Skeletal muscle satellite cell (primary cell): ENCODE measurements around the gene USPL1.
"Not testable (repeated sequence)": the region's sequence is repeated elsewhere in the genome, so short reads cannot be mapped to it uniquely, and the experiment has no call there.

Experiments
- H3K27me3 ChIP-seq: 2 replicates; pipeline ENCODE4 v1.7.0; 2013; ENCODE audit warnings: low read length; ENCODE audit not compliant: control insufficient read depth, insufficient read depth
- H3K36me3 ChIP-seq: 2 replicates; pipeline ENCODE4 v1.7.0; 2013; ENCODE audit warnings: mild to moderate bottlenecking, control low read depth, low read length; ENCODE audit not compliant: insufficient read depth
- H3K4me1 ChIP-seq: 2 replicates; pipeline ENCODE4 v1.7.0; 2013; ENCODE audit warnings: low read length; ENCODE audit not compliant: control insufficient read depth, insufficient read depth
- H3K4me2 ChIP-seq: 2 replicates; pipeline ENCODE4 v1.7.0; 2013; ENCODE audit warnings: mild to moderate bottlenecking, low read length
- H3K4me3 ChIP-seq: 2 replicates; pipeline ENCODE4 v1.7.0; 2013; ENCODE audit warnings: low read length
- H3K9ac ChIP-seq: 2 replicates; pipeline ENCODE4 v1.7.0; 2013; ENCODE audit warnings: mild to moderate bottlenecking, low read depth, low read length, moderate library complexity
- H3K9me3 ChIP-seq: replicated peaks from 2 replicates; pipeline ENCODE4 v1.7.0; 2013; ENCODE audit warnings: mild to moderate bottlenecking, control low read depth, low read length

Gene USPL1

GRCh38 chr13:30641173-30641572 is 23.5 kb downstream of the USPL1 start:
- H3K9me3 ChIP-seq, H3K4me1 ChIP-seq, H3K4me3 ChIP-seq, H3K9ac ChIP-seq, H3K4me2 ChIP-seq, H3K27me3 ChIP-seq: not testable (repeated sequence)
- peaks cover 40% of the 10 kb centered on the region for H3K36me3 ChIP-seq

- no peaks in the 10 kb centered on the region for H3K27me3 ChIP-seq
- H3K9me3 ChIP-seq: no peaks in the 10 kb centered on the region
- peaks cover 74% of the 10 kb centered on the region for H3K36me3 ChIP-seq
- no peaks in the 10 kb centered on the region for H3K4me1 ChIP-seq
- H3K4me2 ChIP-seq: no peak overlapping the region
- no peak overlapping the region for H3K4me3 ChIP-seq
- no peak overlapping the region for H3K9ac ChIP-seq
Measured at GRCh38 chr13:30645629-30646028, 27.9 kb downstream of the USPL1 start.

DNA sequence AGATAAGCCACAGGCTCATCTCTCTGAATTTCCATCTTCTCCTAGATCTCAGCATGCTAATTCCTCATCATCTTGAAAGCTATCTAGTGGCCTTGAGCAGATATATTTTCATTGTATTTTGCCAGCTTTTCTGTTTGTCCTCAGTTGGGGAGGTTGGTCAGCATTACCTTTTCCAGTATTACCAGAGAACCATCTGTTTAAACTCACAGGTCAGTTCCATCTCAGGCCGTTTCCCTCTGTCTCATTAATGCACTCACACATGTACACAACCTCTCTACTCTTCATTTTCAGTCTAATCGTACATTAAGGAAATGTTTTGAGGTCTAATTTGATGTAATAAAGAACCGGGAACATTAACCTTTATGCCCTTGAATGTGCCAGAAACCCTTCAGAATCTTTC is 29.7 kb downstream of the USPL1 start:
- no peaks in the 10 kb centered on the region for H3K9me3 ChIP-seq

DNA sequence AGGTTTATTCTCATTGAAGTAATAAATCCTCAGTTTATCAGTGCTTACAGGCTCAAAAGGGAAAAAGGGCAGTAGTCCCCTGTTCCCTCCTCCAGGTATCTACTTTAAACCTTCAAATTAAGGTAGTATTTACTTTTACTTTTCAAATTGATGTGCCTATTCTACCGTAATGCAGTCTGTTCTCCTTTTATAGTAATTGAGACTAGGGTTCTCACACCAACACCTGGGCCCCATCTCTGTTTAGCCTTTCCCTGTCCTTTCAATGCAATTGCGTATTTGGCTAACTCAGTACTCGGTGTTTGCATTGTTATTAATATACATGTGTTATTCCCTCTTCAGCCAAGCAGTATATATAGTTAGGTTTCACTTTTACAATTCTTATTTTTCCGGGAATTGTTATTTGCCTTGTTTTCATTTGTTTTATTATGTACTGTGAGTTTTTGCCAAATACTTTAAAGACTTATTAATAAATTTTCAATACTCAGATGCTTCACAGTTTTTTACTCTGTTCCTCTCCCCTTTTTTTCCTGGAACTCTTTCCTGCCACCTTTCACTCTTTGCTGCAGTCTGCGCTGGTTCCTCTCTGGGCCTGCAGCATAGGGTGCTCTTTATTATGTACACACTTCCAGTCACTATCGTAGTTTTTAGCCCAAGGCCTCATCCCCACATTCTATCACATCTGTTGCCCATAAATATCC is 30.3 kb downstream of the USPL1 start:
- Histone ChIP-seq H3K27me3 (no peaks in the 10 kb centered on the region), H3K4me2 (no peak overlapping the region), H3K4me3 (no peak overlapping the region), H3K36me3 (peaks cover 62% of the 10 kb centered on the region), H3K4me1 (no peaks in the 10 kb centered on the region), H3K9ac (no peak overlapping the region), H3K9me3 (no peaks in the 10 kb centered on the region)

More for the DNA sequence above, 29.7 kb downstream of the USPL1 start:
- no peak overlapping the region for H3K9ac ChIP-seq
- no peaks in the 10 kb centered on the region for H3K27me3 ChIP-seq
- H3K4me2 ChIP-seq: no peak overlapping the region
- no peaks in the 10 kb centered on the region for H3K4me1 ChIP-seq
- no peak overlapping the region for H3K4me3 ChIP-seq
- peaks cover 64% of the 10 kb centered on the region for H3K36me3 ChIP-seq

DNA sequence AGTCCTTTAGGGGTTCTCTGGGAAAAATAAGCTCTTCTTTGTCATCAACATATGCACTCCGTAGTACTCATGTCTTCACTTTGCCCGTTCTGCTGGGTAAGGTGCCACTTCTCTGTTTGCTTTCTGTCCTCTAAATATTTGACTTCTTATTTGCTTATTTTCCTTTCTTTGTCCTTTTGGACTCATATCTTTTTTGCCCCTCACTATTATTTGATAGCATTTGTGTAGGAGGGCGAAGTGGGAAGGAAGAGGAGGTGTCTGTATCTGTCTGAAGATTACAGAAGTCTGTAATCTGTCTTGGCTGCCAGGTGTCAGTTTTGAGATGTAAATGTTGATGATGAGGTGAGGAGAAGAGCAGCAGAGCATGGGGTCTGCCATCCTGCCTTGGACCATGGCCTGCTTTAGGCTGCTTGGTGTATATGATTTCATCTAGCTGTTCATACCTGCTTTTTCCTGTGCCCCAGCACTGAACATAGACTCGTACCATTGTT is 30.8 kb downstream of the USPL1 start:
- no peaks in the 10 kb centered on the region for H3K4me1 ChIP-seq
- peaks cover 61% of the 10 kb centered on the region for H3K36me3 ChIP-seq
- no peaks in the 10 kb centered on the region for H3K9me3 ChIP-seq
- no peak overlapping the region for H3K4me2 ChIP-seq
- H3K9ac ChIP-seq: no peak overlapping the region
- no peak overlapping the region for H3K4me3 ChIP-seq
- H3K27me3 ChIP-seq: no peaks in the 10 kb centered on the region

DNA sequence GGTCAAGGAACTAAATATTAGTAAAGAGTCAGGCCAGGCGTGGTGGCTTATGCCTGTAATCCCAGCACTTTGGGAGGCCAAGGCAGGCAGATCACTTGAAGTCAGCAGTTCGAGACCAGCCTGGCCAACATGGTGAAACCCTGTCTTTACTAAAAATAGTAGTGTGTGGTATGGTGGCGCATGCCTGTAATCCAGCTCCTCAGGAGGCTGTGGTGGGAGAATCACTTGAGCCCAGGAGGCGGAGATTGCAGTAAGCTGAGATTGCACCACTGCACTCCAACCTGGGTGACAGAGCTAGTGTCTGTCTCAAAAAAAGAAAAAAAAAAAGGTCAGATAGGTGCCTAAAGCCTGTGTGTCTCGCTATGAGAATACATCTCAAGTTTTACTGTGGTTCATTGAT is 33.9 kb downstream of the USPL1 start:
- not testable (repeated sequence) for H3K4me1 ChIP-seq, H3K4me2 ChIP-seq, H3K9ac ChIP-seq, H3K27me3 ChIP-seq, H3K4me3 ChIP-seq, H3K9me3 ChIP-seq
- peaks cover 45% of the 10 kb centered on the region for H3K36me3 ChIP-seq

GRCh38 chr13:30652746-30653386 is 35.1 kb downstream of the USPL1 start:
- H3K4me2 ChIP-seq: no peak overlapping the region
- no peak overlapping the region for H3K9ac ChIP-seq
- no peaks in the 10 kb centered on the region for H3K4me1 ChIP-seq
- no peaks in the 10 kb centered on the region for H3K27me3 ChIP-seq
- H3K9me3 ChIP-seq: no peaks in the 10 kb centered on the region
- H3K36me3 ChIP-seq: peaks cover 44% of the 10 kb centered on the region
- no peak overlapping the region for H3K4me3 ChIP-seq

- Histone ChIP-seq H3K4me1 (no peaks in the 10 kb centered on the region), H3K9ac (no peak overlapping the region), H3K4me2 (no peak overlapping the region), H3K36me3 (peaks cover 49% of the 10 kb centered on the region), H3K27me3 (no peaks in the 10 kb centered on the region), H3K4me3 (no peak overlapping the region), H3K9me3 (no peaks in the 10 kb centered on the region)
Measured at GRCh38 chr13:30654430-30654829, 36.7 kb downstream of the USPL1 start.

DNA sequence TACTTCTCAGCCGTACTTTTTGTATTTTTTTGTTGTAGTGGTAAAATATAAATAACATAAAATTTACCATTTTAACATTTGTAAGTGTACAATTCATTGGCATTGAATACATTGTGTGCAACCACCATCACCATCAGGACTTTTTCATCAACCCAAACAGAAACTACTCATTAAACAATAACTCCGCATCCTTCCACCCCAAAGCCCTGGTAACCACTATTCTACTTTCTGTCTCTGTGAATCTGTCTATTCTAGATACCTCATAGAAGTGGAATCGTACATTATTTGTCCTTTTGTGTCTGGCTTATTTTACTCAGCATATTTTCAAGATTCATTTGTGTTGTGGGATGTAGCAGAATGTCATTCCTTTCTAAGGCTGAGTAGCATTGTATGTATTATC is 38.5 kb downstream of the USPL1 start:
- no peak overlapping the region for H3K4me2 ChIP-seq
- no peak overlapping the region for H3K4me3 ChIP-seq
- peaks cover 40% of the 10 kb centered on the region for H3K36me3 ChIP-seq
- H3K9ac ChIP-seq: no peak overlapping the region
- H3K27me3 ChIP-seq: no peaks in the 10 kb centered on the region
- no peaks in the 10 kb centered on the region for H3K9me3 ChIP-seq
- H3K4me1 ChIP-seq: no peaks in the 10 kb centered on the region

- H3K4me3 ChIP-seq: no peak overlapping the region
- no peak overlapping the region for H3K4me2 ChIP-seq
- H3K36me3 ChIP-seq: peaks cover 31% of the 10 kb centered on the region
- H3K9ac ChIP-seq: no peak overlapping the region
- H3K9me3 ChIP-seq: no peaks in the 10 kb centered on the region
- H3K27me3 ChIP-seq: no peaks in the 10 kb centered on the region
- no peaks in the 10 kb centered on the region for H3K4me1 ChIP-seq
Measured at GRCh38 chr13:30659980-30660379, 42.3 kb downstream of the USPL1 start.

GRCh38 chr13:30660796-30661195 is 43.1 kb downstream of the USPL1 start:
- H3K4me3 ChIP-seq: no peak overlapping the region
- H3K9ac ChIP-seq: no peak overlapping the region
- no peak overlapping the region for H3K4me2 ChIP-seq
- H3K9me3 ChIP-seq: no peaks in the 10 kb centered on the region
- H3K36me3 ChIP-seq: peaks cover 31% of the 10 kb centered on the region
- no peaks in the 10 kb centered on the region for H3K27me3 ChIP-seq
- H3K4me1 ChIP-seq: no peaks in the 10 kb centered on the region
